Measurements from ENCODE around the gene HRCT1. TPM values are rescaled to one million over a fixed set of nuclear protein-coding genes. Genes with fewer than 3 reads are reported as not detected.
"Not testable (repeated sequence)": the region's sequence is repeated elsewhere in the genome, so short reads cannot be mapped to it uniquely, and the experiment has no call there.

HRCT1 gene
- total RNA-seq, 4 donors from 2014 or later, result 23.9 to 60.2 (median 34.3) TPM

DNA sequence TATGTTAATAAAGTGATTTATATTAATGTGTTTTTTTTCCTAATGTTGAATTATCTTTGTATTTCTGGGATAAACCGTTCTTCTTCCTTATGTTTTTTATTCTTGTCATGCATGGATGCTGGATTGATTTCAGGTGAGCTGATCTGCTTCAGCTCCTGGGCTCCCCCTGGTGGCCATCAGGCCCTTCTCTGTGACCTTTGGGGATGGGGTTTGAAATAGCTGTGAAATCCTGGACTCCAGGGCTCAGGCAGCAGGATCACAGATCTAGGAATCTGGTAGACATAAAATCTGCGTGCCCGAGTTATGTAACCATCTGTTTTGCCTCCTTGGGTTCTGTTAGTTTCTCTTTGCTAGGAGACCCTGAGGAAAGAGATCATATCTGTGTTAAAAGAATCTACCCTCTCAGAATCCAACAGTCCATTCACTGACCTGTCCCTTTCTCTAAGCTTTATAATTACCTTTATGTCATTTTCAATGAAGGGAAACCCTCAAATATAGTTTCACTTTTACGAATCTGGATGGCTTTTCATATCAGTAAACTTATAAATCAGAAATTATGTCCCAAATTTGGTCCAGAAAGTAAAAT is 23.6 kb upstream of the HRCT1 start:
- in situ Hi-C loops (cut with MboI; ENCODE audit: low pct_ligation_motif_present in 1 of 4, low pct_unique_long_range_greater_than_20kb in 1 of 4, low sequenced_read_pairs in 3 of 4), result loop anchor here in 2 of 4 donors (5.0 to 10.0 kb wide), 2 partner anchors 88 to 95 kb away; partner anchors contain the start of gene NPR2 (in 1 of the 2)
- H3K9me3 ChIP-seq, result no peaks in the 10 kb centered on the region
- peaks cover 5% of the 10 kb centered on the region for H3K27me3 ChIP-seq
- peak; percentile 90 for DNase-seq
- H3K4me1 ChIP-seq, result no peaks in the 10 kb centered on the region
- WGBS, 2 donors (ENCODE audit: low coverage in 1 of 2), result 1% methylated on average over 4 of the region's 4 CpGs
- no peaks in the 10 kb centered on the region for H3K36me3 ChIP-seq
- TF ChIP-seq, protein P1, sequence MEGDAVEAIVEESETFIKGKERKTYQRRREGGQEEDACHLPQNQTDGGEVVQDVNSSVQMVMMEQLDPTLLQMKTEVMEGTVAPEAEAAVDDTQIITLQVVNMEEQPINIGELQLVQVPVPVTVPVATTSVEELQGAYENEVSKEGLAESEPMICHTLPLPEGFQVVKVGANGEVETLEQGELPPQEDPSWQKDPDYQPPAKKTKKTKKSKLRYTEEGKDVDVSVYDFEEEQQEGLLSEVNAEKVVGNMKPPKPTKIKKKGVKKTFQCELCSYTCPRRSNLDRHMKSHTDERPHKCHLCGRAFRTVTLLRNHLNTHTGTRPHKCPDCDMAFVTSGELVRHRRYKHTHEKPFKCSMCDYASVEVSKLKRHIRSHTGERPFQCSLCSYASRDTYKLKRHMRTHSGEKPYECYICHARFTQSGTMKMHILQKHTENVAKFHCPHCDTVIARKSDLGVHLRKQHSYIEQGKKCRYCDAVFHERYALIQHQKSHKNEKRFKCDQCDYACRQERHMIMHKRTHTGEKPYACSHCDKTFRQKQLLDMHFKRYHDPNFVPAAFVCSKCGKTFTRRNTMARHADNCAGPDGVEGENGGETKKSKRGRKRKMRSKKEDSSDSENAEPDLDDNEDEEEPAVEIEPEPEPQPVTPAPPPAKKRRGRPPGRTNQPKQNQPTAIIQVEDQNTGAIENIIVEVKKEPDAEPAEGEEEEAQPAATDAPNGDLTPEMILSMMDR (IDR thresholded peaks at IDR 0.05), result peak; percentile 92 to 98 (median 97)
- no peak for TF ChIP-seq POLR2AphosphoS5 (IDR thresholded peaks at IDR 0.05)
- TF ChIP-seq POLR2A (IDR thresholded peaks at IDR 0.05), result no peak
- intact Hi-C loops (cut with DNase I; ENCODE audit: low total_unique reads), result loop anchor here (2.0 kb wide), 1 partner anchor 96 kb away; no protein-coding TSS in a partner anchor
- H3K4me3 ChIP-seq, result no peak overlapping the region
- H3K27ac ChIP-seq, result no peak overlapping the region

- in situ Hi-C loops (cut with MboI; ENCODE audit: low pct_ligation_motif_present in 1 of 4, low pct_unique_long_range_greater_than_20kb in 1 of 4, low sequenced_read_pairs in 3 of 4), result loop anchor here in 2 of 4 donors (5.0 to 10.0 kb wide), 2 partner anchors 88 to 96 kb away; partner anchors contain the start of gene NPR2 (in 1 of the 2)
- H3K9me3 ChIP-seq, result no peaks in the 10 kb centered on the region
- no peak for TF ChIP-seq POLR2AphosphoS5 (IDR thresholded peaks at IDR 0.05)
- no peak for TF ChIP-seq EP300 (IDR thresholded peaks at IDR 0.05; ENCODE audit: low read depth)
- TF ChIP-seq, protein P1 (IDR thresholded peaks at IDR 0.05), result no peak
- TF ChIP-seq POLR2A (IDR thresholded peaks at IDR 0.05), result no peak
- no peaks in the 10 kb centered on the region for H3K36me3 ChIP-seq
- H3K27me3 ChIP-seq, result peaks cover 5% of the 10 kb centered on the region
- H3K4me1 ChIP-seq, result no peaks in the 10 kb centered on the region
- no peak for DNase-seq
- no peak overlapping the region for H3K4me3 ChIP-seq
- WGBS, 2 donors (ENCODE audit: low coverage in 1 of 2), result 54 to 59% methylated on average over 3 of the region's 3 CpGs
- H3K27ac ChIP-seq, result no peak overlapping the region
- intact Hi-C loops (cut with DNase I; ENCODE audit: low total_unique reads), result loop anchor here (2.0 kb wide), 1 partner anchor 96 kb away; no protein-coding TSS in a partner anchor
Observed at GRCh38 chr9:35882996-35883395, 23.0 kb upstream of the HRCT1 start.

GRCh38 chr9:35884908-35885307 is 21.1 kb upstream of the HRCT1 start:
- WGBS, 2 donors (ENCODE audit: low coverage in 1 of 2), result 83 to 84% methylated on average over 1 to 3 of the region's 3 CpGs
- H3K27ac ChIP-seq; H3K4me3 ChIP-seq; DNase-seq; intact Hi-C loops (cut with DNase I; ENCODE audit: low total_unique reads); H3K36me3 ChIP-seq; H3K27me3 ChIP-seq; H3K9me3 ChIP-seq; H3K4me1 ChIP-seq: not testable (repeated sequence)
- in situ Hi-C loops (cut with MboI; ENCODE audit: low pct_ligation_motif_present in 1 of 4, low pct_unique_long_range_greater_than_20kb in 1 of 4, low sequenced_read_pairs in 3 of 4), result loop anchor here in 2 of 4 donors (5.0 to 10.0 kb wide), 2 partner anchors 90 to 98 kb away; partner anchors contain the start of gene NPR2 (in 1 of the 2)

DNA sequence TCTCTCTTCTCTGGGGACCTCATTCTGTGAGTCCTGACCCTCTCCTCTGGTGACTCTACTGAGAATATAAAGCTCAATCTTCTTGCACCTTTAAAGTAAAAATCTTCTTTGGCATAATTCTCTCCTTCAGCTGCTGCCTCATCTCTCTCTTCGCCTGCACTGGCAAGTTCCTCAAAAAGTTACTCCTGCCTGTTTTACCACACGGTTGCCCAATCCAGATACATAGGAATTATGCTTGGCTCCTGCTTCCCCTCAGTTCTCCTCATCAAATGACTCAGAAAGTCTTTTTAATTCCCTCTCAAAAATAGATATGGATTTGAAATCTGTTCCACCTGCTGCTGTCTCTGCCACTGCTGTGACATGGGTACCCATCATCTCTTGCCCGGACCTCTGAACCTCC is 14.4 kb upstream of the HRCT1 start:
- intact Hi-C loops (cut with DNase I; ENCODE audit: low total_unique reads) (no loop called here), in situ Hi-C loops (cut with MboI; ENCODE audit: low pct_ligation_motif_present in 1 of 4, low pct_unique_long_range_greater_than_20kb in 1 of 4, low sequenced_read_pairs in 3 of 4) (loop anchor here in 1 of 4 donors (10.0 kb wide), 1 partner anchor 97 kb away; the partner anchor contains the start of gene NPR2)
- H3K27me3 ChIP-seq, result peaks cover 11% of the 10 kb centered on the region
- no peak overlapping the region for H3K27ac ChIP-seq
- TF ChIP-seq EP300 (IDR thresholded peaks at IDR 0.05; ENCODE audit: low read depth) (no peak), POLR2AphosphoS5 (IDR thresholded peaks at IDR 0.05) (no peak)
- H3K9me3 ChIP-seq, result no peaks in the 10 kb centered on the region
- H3K4me3 ChIP-seq, result no peak overlapping the region
- no peaks in the 10 kb centered on the region for H3K36me3 ChIP-seq
- 80 to 92% methylated on average over 3 of the region's 3 CpGs for WGBS, 2 donors (ENCODE audit: low coverage in 1 of 2)
- DNase-seq, result no peak
- H3K4me1 ChIP-seq, result no peaks in the 10 kb centered on the region

DNA sequence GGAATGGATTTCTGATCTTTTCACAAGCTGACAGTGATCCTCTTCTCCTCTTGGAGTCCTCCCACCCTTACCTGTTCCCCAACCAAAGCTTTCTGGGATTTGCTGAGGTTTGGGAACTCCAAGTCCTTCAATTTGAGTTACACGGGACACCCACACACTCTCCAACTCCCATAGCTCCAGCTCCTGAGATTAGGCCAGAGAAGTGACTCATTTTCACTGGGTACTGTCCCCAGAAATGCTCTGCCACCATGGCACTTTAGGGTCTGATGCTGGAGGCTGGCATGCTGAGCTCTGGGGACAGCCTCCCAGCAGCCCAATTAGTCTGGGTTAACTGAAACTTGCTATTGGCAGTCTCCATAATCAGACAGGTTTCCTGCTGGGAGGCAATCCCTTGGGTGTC is 14.0 kb upstream of the HRCT1 start:
- no peaks in the 10 kb centered on the region for H3K4me1 ChIP-seq
- 93% methylated on average over 1 of the region's 1 CpG; no CpG with 5 or more reads in 1 of the 2 donors for WGBS, 2 donors (ENCODE audit: low coverage in 1 of 2)
- TF ChIP-seq POLR2AphosphoS5 (IDR thresholded peaks at IDR 0.05) (no peak), EP300 (IDR thresholded peaks at IDR 0.05; ENCODE audit: low read depth) (no peak), POLR2A (IDR thresholded peaks at IDR 0.05) (no peak)
- TF ChIP-seq, protein P1 (IDR thresholded peaks at IDR 0.05), result no peak

More for the DNA sequence above, 14.0 kb upstream of the HRCT1 start:
- in situ Hi-C loops (cut with MboI; ENCODE audit: low pct_ligation_motif_present in 1 of 4, low pct_unique_long_range_greater_than_20kb in 1 of 4, low sequenced_read_pairs in 3 of 4) (loop anchor here in 1 of 4 donors (10.0 kb wide), 1 partner anchor 97 kb away; the partner anchor contains the start of gene NPR2), intact Hi-C loops (cut with DNase I; ENCODE audit: low total_unique reads) (no loop called here)
- H3K9me3 ChIP-seq, result no peaks in the 10 kb centered on the region
- H3K36me3 ChIP-seq, result no peaks in the 10 kb centered on the region
- no peak overlapping the region for H3K27ac ChIP-seq
- no peak for DNase-seq
- peaks cover 11% of the 10 kb centered on the region for H3K27me3 ChIP-seq
- H3K4me3 ChIP-seq, result no peak overlapping the region
